LNCAP (cell line): ENCODE data around the gene RASA3.

Source experiments
- TF ChIP-seq, protein P1 (sequence below): fragments of 450-650 bp; IDR thresholded peaks from 2 replicates; pipeline ENCODE4 v1.5.1; 2017; ENCODE audit warnings: mild to moderate bottlenecking

Gene RASA3

DNA sequence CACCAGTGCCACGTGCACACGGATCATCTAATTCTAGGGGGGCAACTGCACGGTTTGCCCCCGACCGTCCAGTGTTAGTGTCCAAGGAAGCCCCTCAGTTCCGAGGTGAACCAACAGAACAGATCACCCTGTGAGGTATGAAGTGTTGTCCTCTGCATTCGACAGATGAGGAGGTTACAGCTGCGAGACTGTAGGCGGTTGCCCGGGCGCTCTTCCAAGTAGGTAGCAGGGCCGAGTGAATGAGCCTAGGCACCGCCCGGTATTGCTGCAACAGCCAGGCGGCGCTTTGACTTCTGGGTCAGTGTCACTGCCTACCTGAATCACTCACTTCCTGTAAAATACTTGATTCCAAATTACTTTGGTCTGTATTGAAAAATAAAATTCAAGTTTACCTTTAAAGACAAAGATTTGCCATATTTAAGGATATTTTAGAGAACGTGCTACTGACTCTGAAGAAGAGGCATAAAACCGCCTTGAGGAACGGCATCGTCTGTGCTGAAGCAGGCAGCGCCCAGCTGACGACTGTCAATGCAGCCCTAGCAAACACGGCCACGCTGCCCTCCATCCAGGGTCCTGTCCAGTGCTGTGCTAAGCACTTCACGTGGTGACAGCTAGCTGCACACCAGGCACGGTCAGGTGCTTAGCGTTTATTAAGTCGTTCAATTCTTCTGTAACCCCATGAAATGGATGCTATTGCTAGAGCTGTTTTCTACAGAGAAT, 19.3 kb upstream of the RASA3 start:
- TF ChIP-seq, protein P1, sequence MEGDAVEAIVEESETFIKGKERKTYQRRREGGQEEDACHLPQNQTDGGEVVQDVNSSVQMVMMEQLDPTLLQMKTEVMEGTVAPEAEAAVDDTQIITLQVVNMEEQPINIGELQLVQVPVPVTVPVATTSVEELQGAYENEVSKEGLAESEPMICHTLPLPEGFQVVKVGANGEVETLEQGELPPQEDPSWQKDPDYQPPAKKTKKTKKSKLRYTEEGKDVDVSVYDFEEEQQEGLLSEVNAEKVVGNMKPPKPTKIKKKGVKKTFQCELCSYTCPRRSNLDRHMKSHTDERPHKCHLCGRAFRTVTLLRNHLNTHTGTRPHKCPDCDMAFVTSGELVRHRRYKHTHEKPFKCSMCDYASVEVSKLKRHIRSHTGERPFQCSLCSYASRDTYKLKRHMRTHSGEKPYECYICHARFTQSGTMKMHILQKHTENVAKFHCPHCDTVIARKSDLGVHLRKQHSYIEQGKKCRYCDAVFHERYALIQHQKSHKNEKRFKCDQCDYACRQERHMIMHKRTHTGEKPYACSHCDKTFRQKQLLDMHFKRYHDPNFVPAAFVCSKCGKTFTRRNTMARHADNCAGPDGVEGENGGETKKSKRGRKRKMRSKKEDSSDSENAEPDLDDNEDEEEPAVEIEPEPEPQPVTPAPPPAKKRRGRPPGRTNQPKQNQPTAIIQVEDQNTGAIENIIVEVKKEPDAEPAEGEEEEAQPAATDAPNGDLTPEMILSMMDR, result no peak

DNA sequence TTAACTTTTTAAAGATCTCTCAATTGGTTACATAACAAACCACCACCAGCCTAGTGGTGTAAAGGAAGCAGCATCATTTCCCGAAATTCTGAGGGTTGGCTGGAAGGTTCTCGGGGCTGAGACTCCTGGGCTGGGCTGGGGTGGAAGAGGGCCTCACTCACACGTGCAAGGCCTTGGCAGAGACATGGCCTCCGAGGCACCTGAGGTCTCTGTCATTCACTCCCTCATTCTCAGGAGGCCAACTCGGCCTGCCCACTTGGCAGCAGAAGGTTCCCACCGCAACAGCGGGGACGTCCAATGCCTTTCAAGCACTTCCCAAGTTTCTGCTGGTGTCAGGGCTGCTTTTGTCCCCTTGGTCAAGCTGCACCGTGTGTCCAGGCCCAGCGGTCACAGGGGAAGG, 18.6 kb upstream of the RASA3 start:
- TF ChIP-seq, protein P1, result no peak

DNA sequence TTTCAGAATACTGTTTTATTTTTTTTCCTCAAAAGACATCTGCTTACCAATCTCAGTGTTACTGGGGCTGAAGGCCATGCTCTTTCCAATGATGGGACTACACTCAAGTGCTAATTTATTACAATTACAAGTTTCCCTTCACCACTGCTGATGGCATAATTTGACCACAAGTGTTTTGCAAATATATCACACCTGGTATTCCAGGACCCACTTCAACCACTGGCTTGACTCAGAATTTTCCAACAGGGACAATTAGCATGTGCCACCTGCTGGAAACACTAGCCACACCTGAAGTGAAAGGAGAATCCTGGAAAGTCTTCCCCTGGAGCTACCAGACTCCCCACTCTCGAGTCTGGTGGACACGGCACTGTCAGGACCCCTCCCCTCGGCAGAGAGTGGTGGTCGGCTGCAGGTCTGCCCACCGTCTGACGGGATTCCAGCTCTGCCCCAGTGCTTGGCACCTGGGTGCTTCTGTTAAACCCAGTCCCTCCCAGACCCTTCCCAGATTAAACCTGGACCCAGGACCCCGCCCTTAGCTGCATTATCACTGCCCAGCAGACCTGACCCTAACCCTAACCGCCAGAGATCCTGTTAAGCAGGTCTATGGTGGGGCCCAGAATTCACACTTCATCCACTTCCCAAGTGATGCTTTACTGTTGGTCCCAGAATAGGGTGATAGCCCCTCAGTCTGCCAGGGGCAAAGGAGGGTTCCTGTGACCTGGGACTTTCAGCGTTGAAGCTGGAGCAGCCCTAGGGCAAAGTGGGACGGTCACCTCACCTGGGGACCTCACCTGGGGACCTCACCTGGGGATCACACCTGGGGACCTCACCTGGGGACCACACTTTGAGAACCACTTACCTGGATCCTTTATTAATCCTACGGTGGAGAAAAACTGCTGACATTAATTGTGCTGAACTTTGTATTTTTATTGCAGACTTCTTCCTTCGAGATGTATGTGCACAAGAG, 17.6 kb upstream of the RASA3 start:
- TF ChIP-seq, protein P1, result no peak

DNA sequence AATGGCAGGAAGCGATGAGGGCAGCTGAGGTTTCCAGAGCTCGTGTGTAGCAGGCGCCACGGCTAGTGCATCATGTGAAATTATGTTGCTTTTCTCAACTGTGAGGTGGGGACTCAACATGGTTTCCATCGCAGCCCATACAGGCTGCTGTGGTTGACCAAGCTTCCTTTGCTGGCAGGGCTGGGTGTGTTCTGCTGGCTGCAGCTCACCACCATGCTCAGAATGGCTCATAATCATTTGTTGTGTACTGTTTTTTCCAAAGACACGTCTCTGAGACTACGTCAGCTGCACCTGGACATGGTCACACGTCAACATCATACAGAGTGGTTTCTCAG, 16.1 kb upstream of the RASA3 start:
- TF ChIP-seq, protein P1, result no peak

DNA sequence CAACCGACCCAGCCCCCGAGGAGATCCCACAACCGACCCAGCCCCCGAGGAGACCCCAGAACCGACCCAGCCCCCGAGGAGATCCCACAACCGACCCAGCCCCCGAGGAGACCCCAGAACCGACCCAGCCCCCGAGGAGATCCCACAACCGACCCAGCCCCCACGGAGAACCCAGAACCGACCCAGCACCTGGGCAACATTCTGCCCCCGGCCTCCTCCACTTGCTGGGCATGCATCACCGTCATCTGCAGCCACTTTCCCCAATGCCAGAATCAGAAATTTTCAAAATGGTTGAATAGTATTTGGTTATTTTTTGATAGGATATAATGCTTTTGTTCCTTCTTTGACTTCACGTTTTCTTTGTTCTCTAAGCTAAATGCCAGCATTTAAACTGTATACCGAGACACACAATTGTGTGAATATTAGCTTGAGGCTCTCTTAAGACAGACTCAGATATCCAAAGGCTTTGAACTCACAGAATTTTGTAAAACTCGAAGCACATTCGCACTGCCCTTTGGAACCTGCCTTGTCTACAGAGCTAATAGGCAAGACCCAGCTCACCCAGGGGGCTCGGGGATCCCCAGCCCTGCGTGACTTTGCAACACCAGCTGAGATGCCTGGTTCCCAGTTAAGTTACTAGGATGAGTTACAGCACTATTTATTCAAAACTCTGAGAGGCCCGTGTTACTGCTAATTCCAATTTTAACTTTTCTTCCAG, 15.5 kb upstream of the RASA3 start:
- TF ChIP-seq, protein P1, result no peak

DNA sequence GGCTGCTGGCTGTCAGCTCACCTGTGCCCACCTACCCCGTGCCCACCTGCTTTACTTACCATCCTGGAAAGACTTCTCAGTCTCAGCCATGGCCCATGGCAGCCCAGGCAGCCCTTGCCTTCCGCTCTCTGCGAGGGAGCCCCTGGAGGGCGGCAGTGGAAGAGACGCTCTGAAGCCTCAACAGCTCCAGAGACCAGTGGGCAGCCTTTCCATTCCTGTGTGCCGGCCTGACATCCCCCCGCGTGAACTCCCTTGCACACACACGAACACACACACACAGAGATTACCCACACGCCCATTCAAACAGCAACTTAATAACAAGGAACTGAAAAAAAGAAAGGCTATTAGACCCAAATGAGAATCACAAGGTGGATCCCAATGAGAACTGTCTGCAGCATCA, 14.2 kb upstream of the RASA3 start:
- TF ChIP-seq, protein P1, result no peak

DNA sequence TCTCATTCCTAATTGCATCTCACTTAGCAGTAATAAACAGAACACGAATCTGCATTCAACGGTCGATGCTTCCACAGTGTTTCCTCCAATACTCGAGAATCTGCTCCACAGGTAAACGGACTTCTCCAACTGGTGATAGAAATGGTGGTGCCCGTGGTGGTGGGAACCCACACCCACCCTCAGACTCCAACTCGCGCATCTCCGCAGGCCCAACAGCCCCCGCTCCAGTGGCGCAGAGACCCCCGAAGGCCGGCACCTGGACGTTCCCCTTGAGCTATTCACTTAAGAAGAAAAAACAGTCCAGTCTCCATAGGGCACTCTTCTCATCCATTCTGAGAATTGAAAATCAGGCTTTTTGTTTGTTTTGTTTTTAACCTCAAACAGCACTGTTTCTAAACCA, 13.8 kb upstream of the RASA3 start:
- TF ChIP-seq, protein P1, result no peak
